Activated naive CD4-positive, alpha-beta T cell treated with Interleukin-2 at 50 U/mL for 16 hours (primary cell): ENCODE results near the gene RUNX2.
A peak's percentile ranks its signal among the peaks of the same experiment; 100 is the strongest.
"Not testable (repeated sequence)": the region's sequence is repeated elsewhere in the genome, so short reads cannot be mapped to it uniquely, and the experiment has no call there.

Experiments
- DNase-seq: peaks from one replicate; pipeline ENCODE4 v3.0.0-alpha.2; 2020

RUNX2 gene

DNA sequence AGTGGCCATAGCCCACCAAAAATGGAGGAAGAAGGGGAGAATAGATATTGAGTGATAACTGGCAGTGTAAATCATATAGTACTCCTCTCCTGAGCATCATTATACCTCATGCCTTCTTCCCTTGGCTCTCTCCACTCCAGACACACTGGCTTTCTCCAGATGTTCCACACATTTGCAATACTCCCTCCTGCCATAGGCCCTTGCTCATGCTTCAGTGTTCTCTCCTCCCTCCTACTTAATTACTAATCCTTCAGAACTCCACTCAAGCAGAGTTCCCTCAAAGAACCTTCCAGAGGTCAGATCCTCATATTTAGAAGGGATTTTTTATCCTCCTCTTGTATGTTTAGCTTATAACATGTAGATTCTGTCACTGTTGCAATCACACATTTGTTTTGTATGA is 329.1 kb downstream of the RUNX2 start:
- DNase-seq, result no peak

DNA sequence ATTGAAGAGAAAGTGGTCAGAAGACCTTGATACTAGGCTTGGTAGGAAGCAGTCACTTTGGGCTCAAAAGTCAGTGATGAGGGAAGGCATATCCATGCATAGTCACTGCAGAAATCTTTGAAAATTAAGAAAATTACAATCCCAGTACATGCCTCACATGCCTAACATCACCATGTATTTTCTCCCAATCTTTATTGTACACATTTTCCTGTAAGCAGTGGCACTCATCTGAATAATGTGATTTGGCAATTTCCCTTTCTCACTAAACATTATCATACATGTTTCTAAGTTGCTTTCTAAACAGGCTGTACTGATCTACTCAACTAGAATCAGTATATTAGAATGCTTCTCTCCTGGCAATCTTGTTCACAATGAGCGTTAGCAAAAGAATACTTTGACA is 330.3 kb downstream of the RUNX2 start:
- no peak for DNase-seq

DNA sequence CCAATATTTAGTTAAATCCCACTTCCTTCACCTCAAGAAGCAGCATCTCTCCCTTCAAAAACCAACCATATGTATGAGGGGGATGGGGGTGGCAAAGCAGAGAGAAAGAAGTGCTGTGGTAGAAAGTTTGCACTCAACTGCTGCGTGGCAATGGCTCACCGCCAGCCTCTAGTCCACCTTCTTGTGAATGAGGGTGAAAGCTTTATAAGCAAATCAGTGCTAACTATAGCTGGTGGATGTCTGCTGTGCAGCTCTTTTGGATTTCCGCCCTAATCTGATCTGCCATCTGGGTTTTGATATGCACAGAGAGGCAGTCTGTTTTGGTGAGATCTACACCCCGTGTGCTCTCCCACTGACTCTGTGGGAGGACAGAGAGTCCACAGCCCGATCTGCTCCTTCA is 330.8 kb downstream of the RUNX2 start:
- no peak for DNase-seq

DNA sequence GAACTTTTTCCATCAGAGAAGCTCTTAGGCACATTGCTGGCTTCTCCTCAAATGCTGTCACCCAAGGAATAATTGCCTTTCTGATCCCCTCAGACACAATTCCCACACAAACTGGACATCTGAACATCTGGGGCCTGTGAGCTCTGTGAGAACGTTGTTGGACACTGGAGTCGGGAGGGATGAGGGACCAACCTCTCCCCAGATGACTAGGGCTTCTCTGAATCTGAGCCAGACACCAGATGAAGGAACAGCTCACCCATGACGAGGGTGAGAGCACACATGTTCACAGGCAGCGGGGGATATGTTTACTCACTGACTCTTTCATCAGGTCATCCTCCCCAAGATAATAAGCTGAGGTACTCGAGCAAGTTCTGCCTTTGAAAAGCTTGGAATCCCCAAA is 333.5 kb downstream of the RUNX2 start:
- DNase-seq, result no peak

DNA sequence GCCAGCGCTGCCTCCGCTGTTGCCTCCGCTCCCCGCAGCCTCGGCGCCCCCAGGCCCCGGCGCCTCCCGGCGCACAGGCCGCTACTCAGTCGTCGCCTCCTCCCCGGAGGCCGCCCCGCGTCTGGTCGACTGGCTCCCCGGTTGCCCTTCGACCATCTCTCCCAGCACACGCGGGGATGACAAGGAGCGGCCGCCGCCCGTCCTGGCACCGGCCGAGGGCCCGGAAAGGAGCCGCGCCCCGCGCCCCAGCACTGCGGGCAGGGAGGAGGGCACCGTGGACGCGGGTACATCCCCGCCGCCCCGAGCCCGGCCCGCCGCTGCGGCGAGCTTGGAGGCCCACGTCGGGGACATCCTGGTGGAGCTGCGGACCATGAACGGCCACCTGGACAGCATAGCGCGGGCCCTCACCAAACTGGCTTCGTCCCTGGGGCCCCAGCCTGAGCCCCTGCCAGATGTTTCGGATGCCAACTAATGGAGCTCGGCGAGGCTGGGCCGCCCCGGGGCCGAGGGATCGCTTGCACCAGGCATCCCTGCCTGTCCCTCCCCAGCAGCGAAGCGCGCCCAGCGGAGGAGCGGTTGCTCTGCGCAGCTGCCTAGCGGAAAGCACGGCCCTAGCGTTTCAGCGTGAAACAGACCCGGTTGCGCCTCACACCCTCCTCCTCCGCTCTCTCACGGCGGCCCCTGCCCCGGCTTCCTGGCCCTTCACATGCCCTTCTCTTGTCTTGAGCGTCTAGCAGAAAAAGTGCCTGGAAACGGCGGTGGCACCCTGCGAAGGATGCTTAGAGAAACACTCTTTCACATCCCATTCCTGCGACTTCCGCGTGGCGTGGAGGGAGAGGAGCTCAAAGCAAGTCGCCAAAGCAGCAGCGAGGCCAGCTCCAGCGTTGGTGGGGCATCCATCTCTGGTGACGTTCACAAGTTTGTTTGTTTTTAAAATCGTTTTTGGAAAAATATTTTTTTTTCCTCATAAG is 335.4 kb downstream of the RUNX2 start:
- peak; percentile 61 for DNase-seq

DNA sequence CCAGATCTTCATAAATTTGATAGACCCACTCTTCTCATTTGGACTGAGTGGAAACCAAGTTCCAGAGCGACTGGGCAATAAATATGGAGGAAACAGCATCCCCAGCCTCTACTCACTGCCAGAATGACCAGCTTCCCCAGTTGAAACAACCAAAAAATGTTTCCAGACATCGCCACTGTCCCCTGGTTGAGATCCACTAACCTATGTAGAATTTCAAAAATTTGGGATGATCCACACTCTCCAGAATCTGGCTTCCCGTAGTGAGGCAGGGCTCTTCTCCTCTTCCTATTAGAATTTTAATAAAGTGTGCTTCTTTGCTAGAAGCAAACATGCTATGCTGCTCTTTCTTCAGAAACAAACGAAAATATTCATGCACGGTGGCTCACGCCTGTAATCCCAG is 336.6 kb downstream of the RUNX2 start:
- no peak for DNase-seq

DNA sequence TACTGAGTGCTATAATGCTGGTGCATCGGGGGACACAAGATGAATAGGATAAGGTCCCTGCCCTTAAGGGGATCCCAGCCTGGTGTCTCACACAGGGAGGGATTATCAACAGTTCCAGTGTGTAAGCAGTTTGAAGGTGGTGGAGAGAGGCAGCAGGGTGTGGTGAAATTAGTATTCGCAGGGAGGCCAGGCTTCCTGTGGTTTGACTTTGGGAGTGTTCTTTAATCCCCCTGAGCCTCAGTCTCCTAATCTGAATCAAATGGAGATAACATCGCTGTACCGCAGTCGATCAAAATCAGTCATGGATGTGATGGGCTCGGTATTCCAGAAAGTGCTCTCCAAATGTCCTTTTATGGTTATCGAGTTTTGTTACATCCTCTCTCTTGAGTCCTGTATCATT is 337.7 kb downstream of the RUNX2 start:
- DNase-seq, result no peak

DNA sequence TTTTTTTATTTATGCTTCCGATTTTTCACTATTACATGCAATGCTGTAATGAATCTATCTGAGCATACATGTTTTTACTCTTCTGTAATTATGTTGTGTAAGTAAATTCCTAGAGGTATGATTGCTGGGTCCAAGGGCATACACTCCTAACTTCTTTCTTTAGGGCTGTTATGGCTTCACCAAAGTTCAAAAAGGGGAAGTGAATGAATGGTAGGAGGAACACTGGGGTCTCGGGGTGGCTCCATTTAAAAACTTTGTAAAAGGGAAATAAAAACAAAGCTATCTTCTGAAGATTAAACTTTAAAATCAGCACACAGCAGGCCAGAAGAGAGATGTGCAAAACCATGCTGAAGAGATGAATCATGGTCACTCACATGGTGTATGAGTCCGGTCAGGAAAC is 338.7 kb downstream of the RUNX2 start:
- no peak for DNase-seq

DNA sequence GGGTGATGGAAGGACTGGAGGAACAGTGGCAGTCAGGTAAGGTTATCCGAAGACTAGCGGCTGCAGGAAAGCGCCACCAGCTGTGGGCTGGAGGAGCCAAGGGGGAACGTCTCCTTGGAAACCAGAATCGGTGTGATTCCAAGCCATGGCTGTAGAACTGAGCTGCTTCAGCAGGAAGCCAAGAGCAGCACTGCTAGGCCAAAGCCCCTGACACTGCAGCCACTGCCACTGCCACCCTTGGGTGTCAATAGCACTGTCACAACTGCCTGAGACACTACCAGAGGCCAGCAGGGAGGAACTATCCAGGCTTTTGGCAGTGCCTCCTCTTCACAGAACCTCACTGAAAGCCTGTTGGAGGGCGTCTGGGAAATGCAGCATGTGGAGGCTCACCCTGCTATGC is 339.2 kb downstream of the RUNX2 start:
- no peak for DNase-seq

DNA sequence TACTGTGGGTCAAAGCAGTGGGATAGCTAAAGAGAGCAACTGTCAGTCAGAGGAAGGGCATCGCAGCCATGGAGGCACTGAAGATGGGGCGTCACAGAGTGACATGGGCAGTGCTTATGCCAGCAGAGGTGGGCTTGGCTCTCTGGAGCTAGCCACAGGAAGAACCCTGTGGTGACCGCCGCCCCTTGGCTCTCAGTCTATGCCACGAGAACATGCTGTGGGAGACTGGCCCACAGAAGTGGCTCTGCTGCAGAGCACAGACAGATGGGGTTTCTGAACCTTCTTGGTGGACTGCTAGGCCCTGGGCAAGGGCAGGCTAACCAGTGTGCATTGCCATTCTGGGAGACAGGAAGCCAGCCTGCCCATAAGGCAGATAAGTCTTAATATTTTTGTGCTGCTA is 339.6 kb downstream of the RUNX2 start:
- no peak for DNase-seq

DNA sequence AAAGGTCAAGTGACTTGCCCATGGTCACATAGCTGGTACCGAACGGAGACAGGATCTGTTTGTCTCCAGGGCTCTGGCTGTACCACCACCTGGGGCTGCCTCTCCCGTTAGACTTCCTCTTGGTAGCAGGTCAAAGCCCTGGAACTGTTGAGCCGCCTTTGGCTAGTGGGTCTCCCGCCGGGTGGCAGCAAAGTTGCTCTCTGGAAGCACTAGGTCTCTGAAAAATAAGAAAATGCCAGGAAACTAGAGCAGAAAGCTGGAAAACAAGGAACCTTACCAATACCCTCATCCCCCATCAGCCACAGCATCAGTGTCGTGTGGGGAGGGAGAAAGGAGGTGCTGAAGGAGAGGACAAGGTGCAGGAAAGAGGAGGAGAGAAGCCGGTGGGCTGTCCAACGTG is 340.6 kb downstream of the RUNX2 start:
- DNase-seq, result no peak

DNA sequence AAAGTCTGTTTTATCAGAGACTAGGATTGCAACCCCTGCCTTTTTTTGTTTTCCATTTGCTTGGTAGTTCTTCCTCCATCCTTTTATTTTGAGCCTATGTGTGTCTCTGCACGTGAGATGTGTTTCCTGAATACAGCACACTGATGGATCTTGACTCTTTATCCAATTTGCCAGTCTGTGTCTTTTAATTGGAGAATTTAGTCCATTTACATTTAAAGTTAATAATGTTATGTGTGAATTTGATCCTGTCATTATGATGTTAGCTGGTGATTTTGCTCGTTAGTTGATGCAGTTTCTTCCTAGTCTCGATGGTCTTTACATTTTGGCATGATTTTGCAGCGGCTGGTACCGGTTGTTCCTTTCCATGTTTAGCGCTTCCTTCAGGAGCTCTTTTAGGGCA is 345.0 kb downstream of the RUNX2 start:
- DNase-seq, result not testable (repeated sequence)

DNA sequence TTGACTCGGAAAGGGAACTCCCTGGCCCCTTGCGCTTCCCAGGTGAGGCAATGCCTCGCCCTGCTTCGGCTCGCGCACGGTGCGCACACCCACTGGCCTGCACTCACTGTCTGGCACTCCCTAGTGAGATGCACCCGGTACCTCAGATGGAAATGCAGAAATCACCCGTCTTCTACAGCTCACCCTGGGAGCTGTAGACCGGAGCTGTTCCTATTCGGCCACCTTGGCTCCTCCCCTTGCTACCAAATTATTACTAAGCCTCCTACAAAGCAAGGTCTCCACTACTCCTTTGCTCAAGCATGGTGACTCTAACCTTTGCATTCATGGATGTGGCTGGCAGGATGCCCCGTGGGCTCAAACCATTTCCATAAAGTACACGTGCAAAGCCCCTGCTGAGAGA is 347.0 kb downstream of the RUNX2 start:
- DNase-seq, result not testable (repeated sequence)

DNA sequence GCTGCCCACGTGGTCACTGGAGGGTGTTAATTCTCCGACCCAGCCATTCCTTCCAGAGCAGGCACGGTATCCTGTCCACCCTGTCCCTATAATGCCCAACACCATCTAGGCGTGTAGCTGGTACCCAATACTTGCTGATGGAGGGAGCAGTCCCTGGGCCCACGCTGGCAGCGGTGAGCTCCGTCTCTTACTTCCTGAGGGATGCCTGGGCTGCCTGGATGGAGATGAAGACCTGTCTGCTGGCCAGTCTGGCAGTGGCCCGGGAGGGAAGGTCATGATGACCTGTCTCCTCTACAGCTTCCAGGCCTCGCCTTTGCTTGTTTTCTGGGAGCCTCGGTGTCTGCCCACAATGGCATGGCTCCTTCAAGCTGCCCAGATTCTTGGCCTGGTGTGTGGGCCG is 347.5 kb downstream of the RUNX2 start:
- no peak for DNase-seq

DNA sequence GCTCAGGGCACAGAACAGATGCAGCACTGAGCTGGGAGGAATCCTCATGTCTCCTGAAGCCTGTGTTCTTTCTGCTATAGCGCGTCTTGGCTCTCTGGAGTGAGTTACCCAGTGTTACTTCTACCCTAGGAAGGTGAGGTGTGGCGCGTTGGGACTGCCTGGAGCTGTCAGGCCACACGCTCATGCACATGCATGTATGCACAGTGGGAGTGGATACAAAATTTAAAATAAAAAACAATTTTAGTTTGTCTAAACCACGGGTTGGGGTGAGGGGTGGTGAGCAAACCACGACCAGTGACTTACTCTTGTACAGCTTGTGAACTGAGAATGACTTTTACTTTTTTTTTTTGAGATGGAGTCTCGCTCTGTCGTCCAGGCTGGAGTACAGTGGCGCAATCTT is 348.2 kb downstream of the RUNX2 start:
- no peak for DNase-seq

DNA sequence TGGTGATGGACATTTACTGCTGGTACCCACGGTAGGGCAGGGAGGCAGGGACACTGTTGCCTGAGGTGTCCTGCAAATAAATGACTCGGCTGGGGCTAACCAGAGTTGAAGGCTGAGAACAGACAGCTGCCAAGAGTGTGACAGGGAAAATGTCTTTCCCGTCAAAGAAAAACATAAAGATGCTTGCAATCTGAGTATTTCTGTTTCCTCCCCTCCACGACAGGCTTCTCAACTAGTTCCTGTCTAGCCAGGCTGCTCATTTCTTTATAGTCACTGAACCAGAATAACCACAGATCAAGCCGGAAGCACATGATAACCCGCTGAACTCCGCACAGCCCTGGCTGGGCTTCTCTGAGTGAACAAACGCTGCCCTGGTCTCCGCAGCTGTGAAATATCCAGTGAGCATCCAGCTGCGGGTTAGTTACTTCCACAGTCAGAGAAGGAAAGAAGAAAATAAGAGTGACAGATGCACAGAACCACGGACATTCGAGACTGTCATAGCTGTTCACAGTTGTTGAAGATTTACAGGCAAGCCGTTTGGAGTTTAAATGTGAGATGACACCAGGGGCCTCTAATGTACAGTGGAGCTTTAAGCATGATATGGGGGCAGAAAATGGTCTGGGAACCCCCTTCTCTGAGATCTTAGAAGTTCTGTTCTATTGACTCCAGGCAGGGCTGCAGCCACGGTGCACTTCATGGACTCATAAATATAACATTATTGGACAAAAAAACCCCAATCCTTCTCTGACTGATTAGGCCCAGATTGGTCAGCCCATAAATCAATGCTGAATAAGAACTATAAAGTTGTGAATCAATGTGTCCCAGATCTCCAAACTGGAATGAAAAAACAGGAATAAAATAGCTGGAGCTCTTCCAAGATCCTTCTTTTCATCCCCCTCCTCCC is 349.5 kb downstream of the RUNX2 start:
- DNase-seq, result peak; percentile 42

DNA sequence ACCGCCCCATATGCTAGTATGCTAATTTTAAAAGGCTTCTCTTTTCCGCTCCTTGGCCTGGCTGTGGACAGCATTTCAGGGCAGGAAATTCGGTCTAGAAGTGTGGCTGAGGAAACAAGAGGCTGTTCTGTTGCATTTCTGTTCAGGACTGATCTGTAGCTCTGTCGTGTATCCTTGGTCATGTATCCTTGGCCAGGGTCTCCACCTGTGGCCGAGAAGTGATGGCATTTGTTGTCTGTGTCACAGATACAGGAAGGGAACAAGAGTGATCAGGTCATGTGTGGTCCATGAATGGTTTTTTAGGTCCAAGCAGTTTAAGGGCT is 350.1 kb downstream of the RUNX2 start:
- no peak for DNase-seq

DNA sequence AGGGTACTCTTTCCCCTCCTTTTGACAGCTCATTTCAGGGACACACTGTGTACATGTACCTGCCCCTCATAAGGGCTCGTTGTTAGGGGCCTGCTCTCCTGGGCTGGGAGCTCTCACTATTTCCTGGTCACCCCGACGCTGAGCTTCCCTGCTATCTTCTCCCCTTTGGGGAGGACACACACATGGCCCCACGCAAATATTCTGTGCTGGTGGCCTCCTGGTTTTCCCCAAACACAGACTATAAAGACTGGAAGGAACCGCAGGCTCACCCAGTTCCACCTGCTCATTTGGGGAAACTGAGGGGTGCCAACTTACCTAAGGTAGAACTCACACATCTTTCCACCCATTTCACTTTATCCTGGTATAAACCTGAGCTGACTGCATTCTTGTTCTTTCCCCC is 351.0 kb downstream of the RUNX2 start:
- no peak for DNase-seq

DNA sequence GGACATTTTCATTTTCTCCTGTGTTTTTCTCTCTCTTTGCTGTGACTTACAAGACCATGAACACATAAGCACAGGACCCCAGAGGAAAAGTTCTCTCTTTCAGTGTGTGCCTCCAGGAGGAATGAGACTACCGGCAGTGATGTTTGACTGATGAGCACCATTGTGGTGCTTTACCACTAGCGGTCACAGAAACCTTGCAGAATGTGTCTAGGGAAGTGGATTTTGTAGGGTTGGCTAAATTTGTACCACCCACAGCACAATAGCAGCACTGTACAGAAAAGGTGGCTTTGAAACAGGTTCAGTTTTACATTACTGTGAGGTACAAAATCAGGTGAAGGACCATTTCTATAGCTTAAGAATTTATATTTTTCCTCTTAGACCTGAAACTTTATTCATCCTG is 351.5 kb downstream of the RUNX2 start:
- DNase-seq, result no peak

DNA sequence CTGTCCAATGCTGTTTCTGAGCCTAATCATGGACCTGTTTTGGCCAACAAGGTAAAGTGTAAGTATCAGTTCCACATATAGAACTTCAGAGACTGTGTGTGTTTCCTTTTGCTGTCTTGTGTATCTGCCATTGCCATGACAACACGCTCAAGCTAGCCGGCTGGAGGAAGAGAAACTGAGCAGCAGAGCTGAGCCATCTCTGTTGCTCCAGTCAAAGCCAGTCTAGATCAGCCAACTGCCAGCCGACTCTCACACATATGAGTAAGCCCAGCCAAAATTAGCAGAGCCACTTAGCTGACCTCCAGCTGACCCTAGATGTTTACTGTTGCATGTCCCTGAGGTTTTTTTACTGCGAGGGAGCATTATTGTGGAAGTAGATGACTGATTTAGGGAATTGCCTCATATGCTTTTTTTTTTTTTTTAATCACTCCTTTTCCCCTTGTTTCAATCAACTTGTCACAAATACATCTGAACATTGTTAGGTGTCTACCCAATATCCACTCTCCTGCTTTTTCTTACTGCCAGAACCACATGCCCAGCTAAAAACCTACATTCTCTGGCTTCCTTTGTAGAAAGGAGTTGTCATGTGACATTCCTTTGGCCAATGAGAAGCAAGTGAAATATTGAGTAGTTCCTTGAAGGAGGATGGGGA is 353.9 kb downstream of the RUNX2 start:
- DNase-seq, result peak; percentile 49

DNA sequence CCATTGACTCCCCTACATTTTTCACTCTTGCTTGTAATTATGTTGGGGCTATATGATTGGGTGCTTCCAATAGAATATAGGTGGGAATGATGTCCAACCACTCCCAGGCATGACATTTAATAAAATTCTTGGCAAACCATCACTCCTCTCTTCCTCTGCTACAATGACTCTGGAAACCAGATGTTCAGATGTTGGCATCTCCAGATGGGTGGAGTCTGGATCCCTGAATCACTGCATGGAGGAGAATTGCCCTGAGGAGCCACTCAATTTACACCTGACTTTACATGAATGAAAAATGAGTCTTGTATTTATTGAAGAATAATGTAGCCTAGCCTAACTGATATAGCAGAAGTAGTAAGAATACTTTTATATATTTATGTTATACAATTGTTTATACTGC is 356.3 kb downstream of the RUNX2 start:
- DNase-seq, result no peak

DNA sequence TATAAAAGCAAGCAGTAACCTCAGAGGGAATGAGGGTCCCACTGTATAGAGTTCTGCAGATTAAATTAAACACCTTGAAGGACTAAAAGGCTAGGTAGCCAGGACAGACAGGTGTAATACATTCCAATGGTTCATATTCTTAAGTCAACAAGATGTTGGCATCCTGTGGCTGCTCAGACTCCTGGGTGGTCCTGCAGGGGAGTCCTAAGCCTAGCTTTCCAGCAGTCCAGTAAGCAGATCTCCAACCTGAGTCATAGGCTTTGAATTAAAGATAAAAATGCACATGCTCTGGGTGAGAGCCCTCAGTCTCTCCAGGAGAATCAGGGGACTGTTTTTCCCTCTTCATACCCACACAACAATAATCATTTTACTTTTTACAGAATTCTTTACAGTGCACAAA is 356.9 kb downstream of the RUNX2 start:
- no peak for DNase-seq

DNA sequence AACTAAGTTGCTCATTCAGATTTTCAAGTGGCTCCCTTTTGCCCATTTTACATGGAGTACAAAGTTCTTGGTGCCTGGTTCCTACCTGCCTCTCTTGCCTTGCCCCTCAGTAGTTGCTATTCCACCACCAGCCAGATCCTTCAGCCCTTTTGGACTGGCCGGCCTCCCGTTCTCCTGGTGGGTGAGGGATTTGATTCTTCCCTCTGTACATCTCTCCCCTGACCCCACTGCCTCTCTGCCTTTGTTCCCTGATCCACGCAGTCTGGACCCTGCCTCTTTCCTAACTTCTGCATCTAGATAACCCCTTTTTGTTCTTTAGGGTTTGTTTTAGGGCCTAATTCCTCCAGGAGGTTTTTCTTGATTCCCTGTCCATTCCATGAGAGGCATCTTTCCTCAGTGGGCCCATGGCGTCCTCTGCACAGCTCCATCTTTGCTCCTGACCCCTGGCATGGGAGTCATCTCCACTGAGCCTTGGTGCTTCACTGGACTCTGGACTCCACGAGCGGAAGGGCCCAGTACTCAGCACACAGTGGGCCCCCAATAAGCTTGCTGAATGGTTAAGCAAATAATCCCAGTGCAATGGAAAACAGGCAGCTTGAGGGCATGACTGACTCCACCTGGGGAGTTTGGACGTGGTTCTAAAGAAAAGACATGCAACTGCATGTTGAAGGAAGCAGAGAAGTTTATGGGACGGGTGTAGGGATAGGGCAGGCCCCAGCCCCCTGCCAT is 358.9 kb downstream of the RUNX2 start:
- DNase-seq, result no peak
